GM10266 (cell line): ENCODE results near the gene PPP1R1C.
A peak's percentile ranks its signal among the peaks of the same experiment; 100 is the strongest.

Experiments
- DNase-seq: peaks from one replicate; pipeline ENCODE4 v3.0.0; 2012; ENCODE audit errors: extremely low spot score
- TF ChIP-seq, protein P1 (sequence below): IDR thresholded peaks from 2 replicates; pipeline ENCODE4 v1.5.1; 2012; ENCODE audit warnings: mild to moderate bottlenecking, low read depth; ENCODE audit not compliant: control insufficient read depth, insufficient read depth; ENCODE audit errors: missing control alignments

Gene PPP1R1C

DNA sequence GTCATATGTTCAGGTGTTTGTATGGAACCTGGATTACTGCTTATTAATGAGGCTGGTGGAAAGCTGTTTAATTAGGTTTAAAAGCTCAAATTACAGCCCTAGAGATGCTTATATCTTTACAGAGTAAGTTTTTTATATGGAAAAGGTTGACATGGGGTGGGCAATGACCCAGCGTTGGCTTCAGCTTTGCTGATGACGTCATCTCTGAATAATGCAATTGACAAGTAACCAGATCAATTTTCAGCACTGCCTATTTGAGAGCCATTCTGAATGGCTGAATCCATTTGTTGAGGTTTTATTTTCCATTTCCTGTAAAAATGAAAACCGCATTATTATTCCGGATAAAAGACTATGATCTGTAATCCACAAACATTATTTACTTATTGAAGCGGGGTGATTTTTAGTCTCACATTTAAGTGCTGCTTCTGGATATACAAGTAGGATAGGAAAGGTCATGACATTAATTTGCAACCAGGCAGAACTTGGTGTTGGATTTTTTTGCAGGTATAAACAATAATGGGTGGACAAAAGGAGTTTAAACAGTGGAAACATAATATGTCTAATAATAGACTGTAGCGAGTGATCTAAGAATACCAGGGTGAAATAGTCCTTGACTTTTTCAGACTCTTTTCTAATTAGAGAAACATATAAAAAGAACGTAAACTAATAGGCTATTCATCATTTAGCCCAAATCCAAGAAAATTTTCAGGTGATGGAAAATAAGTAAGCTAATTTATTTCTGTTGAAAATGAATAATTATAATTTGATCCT lies 2.7 kb downstream of the PPP1R1C start:
- TF ChIP-seq, protein P1, sequence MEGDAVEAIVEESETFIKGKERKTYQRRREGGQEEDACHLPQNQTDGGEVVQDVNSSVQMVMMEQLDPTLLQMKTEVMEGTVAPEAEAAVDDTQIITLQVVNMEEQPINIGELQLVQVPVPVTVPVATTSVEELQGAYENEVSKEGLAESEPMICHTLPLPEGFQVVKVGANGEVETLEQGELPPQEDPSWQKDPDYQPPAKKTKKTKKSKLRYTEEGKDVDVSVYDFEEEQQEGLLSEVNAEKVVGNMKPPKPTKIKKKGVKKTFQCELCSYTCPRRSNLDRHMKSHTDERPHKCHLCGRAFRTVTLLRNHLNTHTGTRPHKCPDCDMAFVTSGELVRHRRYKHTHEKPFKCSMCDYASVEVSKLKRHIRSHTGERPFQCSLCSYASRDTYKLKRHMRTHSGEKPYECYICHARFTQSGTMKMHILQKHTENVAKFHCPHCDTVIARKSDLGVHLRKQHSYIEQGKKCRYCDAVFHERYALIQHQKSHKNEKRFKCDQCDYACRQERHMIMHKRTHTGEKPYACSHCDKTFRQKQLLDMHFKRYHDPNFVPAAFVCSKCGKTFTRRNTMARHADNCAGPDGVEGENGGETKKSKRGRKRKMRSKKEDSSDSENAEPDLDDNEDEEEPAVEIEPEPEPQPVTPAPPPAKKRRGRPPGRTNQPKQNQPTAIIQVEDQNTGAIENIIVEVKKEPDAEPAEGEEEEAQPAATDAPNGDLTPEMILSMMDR, result no peak
- DNase-seq, result no peak

DNA sequence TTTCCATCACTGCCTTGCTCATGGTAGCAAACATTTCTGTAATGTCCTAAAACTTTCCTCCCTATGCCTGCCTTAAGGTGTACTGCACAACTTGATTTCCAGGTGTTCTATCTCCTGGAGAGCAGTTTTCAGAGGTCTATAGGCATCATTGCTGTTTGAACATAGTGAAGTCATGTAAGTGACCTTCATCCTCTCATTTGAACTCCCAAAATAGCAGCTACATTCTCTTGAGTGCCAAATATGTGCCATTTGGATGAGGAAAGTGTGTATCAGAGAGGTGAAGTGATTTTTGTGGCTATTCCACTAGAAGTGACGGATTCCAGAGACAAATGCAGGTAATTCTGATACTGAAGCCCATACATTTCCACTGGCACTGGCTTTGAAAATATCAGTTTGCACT lies 3.4 kb downstream of the PPP1R1C start:
- DNase-seq, result no peak
- TF ChIP-seq, protein P1, result no peak

DNA sequence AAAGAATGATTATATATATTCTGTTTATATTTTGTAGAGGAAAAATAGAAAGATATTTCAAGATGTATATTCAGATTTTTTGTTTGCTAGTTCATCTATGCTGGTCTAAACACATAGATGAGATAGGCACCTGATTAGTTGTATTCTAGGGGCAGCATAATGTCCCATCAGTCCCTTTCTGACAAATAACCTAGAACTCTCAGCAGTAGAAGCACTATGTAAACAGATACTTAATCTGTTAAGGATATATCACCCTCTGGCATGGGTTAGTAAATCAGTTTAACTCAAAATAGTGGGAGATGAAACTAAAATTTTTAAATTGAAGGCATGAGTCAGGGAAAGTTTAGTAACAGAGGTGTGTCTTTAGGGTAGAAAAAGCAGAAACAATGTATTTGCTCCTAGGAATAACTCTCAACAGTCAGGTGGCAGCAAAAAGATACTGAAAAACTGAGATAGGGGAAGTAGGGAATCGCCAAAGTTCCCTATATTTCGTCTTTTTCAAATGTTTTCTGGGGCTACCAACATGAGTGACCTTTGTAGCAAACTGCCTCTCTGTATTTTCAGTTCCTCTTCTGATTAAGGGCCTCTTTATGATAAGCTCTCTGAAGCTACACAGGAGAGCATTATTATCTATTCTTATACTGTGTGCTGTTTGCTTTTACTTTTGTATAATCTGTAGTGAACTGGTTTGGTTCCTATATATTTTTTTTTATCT lies 5.7 kb downstream of the PPP1R1C start:
- TF ChIP-seq, protein P1, result no peak
- DNase-seq, result peak; percentile 32

DNA sequence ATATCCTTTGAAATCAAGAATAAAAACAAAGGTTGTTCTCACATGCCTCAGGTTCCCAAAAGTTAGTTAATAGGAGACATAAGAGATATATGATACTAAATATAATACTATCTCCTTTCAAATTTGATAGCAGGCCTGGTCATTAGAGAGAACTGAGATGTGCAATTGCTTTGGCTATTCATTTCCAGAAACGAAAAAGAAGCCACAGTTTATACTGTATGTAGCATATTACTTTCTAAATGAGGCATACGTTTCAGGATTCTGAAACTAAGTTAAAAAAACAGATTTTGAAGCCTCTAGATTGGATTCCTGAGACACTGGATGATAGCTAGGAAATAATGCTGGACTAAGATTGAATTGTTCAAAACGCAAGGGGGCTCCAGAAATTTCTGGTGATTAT lies 7.1 kb downstream of the PPP1R1C start:
- peak; percentile 32 for DNase-seq
- TF ChIP-seq, protein P1, result no peak

DNA sequence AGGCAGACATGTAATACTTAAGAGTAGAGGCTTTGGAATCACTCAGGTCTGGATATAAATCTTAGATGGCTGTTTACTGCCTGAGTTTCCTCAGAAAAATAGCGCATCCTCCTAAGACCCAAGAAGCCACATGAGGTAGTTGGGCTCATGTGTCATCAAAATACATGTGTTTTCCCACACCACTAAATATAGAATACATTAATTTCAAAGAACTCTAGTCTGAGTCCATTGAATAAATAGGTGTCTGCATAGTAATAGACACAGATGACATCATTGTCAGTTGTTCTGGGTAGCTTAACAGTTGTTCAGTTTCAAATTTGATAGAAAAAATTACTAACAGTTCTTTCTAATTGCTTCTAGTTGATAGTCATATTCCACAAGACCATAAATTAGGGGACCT lies 9.6 kb downstream of the PPP1R1C start:
- no peak for DNase-seq
- TF ChIP-seq, protein P1, result no peak

DNA sequence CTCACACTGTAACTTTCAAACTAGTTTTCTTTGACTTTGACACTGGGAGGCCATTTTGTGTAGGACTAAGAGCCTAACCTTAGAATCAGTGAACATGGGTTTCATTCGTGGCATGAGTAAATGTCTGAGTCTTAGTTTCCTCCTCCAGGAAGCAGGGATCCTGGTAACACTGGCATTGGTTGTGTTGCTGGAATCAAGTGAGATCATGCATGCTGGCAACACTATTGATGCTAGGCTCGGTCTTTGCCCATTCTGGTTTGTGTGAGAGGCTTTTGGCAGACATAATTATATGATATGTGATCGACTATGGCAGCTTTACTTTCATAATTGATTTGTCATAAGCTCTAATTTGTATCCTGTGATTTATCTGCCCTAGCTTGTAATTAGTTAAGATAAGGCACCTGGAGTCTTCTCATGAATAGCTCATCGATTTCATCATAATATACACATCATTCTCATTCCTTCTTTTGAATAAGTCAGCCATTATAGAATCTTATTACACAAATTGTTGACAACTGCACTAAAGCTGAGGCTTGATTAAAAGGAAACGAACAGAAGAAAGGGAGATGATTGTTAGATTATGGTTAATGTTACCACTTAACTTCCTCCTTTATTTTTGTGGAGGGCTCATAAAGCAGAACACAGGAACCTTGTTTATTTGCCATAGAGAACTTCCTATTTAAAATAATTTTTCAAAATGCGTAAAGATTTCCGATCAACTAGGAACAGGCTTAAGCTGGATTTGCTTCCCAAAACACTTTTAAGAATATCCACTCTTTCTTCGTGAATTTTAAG lies 12.6 kb downstream of the PPP1R1C start:
- TF ChIP-seq, protein P1, result no peak

More for the DNA sequence above, 12.6 kb downstream of the PPP1R1C start:
- DNase-seq, result no peak
